GM19395 (cell line): ENCODE measurements around the gene CYP26B1.
"Not testable (repeated sequence)": the region's sequence is repeated elsewhere in the genome, so short reads cannot be mapped to it uniquely, and the experiment has no call there.

ENCODE experiments used
- ATAC-seq: cut with Tn5 transposase; IDR thresholded peaks from one replicate; pipeline ENCODE4 v1.9.1; 2021; ENCODE audit warnings: mild to moderate bottlenecking, moderate library complexity; ENCODE audit not compliant: unreplicated experiment

CYP26B1 gene

DNA sequence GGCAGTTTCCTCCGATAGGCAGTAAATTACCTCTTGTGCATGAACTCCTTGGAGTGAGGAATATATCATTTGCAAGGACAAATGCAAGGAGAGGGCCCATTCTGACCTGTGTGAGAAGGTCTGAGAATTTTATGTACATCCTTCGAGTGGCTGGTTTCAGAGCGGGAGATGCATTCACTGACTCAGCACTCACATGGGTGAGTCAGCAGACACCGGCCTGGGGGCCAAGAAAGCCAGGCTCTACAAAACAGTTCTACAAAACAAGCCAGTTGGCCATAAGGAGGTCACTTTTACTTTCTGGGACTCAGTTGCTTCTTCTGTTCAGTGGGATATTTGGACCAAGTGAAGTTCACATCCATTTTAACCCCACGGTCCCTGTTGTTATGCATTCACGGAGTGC is 35.3 kb downstream of the CYP26B1 start:
- ATAC-seq, result no peak

DNA sequence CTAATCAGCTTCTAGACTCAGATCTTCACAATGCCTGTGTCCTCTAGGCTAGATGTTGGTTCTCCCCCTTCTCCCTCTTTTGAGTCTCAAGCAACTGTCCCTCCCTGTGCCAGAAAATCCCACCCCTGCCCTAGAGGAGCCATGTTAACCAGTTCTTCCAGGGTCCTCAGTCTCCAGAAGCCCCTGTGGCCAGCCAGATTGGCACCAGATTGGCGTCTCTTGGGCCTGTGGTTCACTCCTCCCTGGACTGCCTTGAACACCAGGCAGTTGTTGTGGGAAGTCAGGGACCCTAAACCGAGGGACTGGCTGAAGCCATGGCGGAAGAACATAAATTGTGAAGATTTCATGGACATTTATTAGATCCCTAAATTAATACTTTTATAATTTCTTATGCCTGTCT is 36.6 kb downstream of the CYP26B1 start:
- no peak for ATAC-seq

DNA sequence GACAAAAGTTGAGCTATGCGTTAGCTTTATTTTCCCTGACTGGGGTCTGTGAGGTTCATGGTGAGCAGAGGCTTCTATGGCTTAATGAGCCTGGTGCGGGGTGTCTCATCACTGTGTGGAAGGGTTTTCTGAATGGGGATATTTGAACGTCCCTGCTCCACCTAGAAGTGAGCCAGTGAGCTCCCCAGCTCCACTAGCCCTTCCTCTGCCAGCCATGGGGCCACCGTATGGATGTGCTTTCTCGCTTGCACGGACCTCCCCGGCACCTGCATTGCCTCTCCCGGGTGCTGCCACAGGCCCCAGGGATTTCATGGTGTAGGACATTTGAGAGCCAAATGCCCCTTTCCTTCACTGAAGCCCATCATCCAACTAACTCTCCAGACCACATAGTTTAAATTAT is 37.8 kb downstream of the CYP26B1 start:
- ATAC-seq, result no peak

DNA sequence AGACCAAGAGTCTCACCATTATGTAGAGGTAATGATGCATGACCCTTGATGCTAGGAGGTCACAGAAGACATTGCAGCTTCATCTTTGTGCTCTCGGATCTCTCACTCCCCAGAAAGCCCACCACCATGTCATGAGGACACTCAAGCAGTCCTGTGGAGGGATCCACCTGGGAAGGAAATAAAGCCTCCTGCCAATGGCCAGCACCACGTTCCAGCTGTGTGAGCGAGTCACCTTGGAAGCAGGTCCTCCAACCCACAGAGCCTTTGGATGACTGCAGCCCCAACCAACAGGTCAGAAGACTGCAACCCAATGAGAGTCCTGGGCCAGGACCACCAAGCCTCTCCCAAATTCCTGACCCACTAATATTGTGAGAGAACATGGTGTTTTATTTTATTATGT is 38.4 kb downstream of the CYP26B1 start:
- no peak for ATAC-seq

DNA sequence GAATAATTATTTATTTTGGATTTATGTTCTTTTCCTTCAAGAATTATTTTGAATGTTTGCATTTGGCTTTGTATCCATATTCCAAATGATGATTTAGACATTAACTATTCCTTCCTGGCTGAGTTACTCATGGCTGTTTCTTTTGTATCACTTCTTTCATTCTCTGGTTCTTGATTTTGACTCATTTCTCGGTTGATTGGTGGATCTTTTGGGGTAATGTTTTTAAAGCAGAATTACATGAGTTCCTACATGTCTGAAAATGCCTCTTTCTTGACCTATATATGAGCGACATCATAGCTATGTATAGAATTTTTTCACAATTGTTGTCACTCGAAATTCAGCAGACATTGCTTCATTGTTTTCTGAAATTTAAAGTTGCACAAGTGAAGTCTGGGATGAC is 39.5 kb downstream of the CYP26B1 start:
- ATAC-seq, result no peak

DNA sequence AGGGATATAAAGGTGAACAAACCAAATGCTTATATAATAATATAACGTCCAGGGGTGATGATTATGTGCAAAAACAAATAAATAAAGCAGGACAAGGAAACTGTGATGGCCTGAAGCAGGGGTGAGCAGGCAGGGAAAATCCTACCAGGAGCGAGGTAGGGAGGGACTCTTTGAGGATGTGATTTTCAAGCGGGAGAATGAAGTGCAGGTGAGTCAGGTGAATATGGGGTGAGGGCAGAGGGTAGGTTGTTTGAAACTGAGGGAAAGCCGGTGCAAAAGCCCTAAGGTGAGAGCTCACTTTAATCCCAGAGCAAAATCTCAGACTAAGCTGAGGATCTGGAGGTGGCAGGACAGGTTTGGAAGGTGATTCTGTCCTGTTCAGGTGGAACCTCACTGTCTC is 40.7 kb downstream of the CYP26B1 start:
- ATAC-seq, result no peak

DNA sequence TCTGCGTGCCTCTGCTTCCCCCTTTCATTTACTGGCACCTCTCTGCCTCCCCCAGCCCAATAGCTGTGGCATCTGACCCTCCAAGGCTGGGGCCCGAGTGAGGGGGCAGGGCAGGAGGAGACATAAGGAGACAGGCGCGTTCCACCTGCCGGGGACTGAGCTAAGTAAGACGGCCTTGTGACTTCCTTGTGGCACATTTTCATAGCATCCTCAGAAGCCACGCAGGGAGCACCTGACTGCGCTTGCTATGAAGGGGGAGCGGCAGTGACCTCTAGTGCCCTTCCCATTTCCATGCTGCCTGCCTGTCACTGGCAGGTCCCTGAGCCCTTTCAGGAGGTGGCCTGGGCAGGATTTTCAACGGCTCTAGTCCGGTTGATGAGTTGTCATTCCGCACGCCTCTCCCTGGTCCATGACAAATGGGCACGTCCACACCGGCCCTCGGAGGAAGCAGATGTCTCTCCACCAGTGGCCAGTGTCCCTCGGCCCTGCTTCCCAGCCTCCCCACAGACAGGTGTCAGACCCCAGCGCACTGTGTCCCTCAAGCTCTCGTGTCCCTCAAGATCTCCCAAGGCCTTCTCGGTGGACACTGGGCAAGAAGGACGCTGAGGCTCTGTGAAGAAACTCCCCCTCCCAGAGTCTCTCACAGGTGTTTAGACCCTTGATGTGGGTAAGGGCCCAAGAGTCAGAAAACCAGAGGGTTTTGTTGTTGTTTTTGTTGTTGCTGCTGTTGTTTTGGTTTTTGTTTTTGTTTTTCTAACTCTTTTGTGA is 42.7 kb downstream of the CYP26B1 start:
- ATAC-seq, result no peak

DNA sequence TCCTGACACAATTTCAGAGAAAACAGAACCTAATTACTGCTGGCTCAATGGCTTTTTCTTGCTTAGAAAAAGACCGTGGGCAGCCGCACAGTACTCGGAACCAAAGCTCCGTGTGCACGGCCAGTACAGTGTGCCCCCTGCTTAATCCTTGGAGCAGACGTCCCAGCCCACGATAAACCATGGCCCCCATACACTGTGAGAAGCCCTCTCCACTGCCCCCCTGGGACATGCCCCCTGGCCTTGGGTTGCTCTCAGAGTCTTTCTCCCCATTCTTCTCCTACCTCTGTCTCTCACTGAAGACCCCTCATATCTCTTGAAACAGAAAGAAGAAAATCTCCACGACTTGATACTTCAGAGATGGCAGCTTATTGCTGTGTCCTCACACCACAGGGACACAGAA is 44.0 kb downstream of the CYP26B1 start:
- no peak for ATAC-seq

DNA sequence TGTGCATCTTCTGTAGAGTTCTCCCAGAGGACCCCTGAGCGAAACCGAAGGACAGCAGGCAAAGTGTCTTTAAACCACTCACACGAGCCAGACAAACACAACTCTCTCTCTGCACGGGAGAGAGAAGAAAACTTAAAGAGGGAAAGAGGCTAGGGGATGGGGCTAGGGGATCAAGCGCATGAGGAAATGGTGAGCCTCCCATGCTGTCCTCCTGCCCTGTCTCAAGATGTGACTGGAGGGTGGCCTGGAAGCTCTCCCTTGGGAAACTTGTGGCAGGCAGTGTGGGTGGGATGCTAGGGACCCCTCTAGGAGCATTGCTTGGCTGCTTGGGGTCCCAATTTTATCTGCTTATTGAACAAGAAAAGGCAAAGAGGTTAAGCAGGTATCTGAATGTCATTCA is 44.5 kb downstream of the CYP26B1 start:
- ATAC-seq, result no peak

DNA sequence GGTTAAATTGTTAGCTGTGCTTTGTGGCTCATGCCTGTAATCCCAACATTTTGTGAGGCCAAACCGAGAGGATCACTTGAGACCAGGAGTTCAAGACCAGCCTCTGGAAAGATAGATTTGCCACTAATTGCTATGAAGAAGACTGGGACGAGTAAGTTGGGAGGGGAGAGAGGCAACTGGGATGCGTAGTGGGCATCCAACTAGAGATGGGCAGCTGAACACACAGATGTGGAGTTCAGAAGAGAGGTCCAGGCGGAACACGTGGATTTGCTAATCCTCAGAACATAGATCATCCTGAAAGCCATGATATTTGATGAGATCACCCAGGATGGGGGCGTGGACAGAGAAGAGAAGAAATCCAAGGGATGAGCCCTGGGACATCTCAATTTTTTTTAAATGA is 48.7 kb downstream of the CYP26B1 start:
- ATAC-seq, result no peak

DNA sequence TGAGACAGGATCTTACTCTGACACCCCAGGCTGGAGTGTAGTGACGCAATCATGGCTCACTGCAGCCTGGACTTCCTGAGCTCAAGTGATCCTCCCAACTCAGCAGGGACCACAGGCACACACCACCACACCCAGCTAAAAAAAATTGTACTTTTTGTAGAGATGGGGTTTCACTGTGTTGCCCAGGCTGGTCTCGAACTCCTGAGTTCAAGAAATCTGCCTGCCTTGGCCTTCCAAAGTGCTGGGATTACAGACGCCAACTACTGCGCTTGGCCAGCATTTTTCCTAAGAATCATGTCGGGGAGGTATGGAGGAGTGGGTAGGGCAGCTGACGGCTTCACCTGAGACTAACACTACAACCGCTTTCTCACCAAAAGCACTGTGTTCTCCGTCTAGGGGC is 50.4 kb downstream of the CYP26B1 start:
- no peak for ATAC-seq

DNA sequence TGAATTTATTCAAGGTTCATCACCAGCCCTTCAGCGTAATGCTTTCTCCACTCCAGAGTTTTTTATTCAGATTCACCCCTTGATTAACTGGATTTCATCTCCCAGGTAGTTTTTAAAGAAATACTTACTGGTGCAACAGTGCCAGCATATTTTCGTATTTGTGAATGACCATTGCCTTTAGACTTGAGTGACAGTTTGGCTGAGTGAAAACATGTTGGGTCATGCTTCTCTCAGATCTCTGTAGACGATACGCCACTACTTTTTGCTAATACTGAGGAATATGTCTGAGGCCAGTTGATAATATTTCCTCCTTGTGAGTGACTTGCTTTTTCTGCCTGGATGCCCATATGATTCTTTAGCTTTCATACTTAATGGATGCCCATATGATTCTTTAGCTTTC is 51.5 kb downstream of the CYP26B1 start:
- no peak for ATAC-seq

DNA sequence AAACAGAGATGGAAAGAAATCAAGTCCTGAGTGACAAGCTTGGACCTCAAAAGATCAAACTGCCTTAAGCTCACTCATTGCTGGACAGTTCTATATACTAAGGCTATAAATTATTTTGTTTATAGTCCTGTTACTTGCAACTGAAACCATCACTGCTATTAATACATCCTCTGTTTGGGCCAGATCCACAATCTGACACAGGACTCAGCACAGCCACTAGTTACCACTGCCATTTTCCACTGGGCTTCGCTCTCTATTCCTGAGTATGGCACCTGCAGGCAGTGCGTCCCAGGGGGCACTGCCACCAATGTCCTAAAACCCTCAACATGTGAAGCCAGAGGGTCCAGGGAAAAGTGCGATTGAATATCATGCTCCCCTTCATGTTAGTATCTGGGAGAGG is 52.3 kb downstream of the CYP26B1 start:
- ATAC-seq, result no peak

DNA sequence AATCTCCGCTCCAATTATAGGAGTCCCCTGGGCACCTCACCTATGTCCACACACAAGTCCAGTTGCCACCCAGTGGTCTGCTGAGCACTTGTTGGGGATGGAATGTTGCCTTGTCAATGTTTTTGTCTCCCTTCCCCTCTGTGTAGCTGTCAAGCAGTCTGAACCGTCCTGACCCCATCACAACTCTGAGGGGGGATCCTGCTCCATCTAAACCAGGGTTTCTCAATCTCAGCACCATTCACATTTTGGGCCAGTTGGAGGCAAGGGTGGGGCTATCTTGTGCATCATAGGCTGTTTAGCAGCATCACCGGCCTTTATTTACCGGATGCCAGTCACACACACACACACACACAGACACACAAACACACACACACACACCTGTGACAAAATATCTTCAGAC is 53.0 kb downstream of the CYP26B1 start:
- no peak for ATAC-seq

DNA sequence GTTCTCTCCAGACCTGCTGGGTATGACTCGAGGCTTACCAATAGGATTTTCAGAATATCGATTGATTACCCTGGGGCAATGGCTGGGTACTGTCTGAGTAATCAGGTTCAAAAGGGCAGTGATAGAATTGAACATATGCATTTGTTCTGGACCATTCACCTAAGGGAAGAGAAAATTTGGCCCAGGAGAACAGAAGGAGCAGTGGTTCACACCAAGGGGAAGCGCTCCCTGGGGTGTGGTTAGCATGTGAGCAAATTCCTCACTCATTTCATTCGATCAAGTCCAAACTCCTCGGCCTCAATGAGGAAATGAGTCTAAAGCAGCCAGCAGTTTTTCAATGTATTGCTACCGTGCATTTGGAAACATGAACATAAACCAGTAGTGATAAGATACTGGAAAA is 55.6 kb downstream of the CYP26B1 start:
- ATAC-seq, result no peak

DNA sequence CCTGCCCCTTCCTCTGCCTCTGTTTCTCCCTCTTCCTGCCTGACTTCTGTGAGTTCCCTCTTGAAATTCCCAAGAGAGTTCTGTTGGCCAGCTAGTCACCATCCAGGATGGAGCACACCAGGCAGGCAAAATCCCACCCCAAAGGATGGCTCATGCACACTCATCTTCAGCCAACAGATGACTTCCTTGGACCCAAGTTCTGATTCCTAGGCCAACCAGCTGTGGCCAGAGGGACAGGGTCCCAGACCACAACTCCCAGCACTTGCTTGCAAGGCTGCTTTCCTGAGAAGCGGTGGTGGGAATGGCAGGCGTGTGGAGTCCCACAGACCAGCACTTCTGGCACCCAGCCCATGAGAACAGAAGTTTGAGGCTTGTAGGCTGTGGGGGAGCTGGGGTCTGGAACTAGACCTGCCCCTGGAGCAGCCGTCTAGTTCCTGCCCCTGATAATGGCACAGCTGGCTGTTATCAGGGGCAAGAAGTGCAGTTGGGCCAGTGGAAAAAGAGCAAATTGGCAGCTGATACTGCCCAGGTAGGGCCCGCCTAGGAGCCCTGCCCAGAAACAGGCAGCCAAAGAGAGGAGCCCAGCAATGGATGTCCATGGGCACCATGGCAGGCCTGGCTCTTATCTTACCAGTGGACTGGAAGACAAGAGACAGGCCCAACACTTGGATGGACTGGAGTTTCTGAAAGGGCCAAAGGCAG is 56.7 kb downstream of the CYP26B1 start:
- no peak for ATAC-seq

DNA sequence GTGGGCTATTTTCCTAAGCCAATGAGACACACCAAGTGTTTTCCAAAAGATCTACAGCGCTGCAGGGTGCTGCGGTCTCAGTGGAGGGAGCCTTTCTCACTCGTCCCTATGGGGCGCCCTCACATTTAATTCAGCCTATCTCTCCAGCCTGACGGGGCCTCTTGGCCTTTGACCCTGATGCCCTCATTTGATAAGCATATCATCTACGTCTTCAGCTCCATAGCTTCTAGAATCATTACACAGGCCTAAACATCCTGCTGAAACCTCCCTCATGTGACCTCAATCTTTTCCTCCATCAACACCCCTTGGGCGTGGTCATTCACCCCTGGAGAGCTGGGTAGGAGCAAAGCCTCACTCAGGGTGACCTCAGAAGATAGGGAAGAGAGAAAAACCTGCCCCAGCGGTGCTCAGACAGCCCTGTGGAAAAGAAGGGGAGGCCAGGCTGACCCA is 57.4 kb downstream of the CYP26B1 start:
- no peak for ATAC-seq

DNA sequence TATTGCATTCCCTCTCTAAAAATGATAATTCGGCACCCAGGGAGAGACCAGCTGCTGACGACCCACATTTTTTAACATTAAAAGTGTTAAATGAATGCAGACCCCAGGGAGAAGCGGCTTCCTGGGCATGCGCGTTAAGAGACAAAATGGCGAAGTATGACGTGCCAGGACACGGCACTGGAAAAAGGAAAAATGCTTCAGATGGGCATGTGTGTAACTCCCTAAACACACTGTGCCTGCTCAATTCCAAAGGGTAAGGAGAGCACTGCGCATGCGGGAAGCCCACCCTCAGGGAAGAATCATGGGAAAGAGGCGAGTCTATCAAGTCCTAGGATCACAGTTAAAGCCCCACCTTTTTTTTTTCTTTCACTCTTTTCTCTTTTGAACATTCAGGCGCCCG is 58.1 kb downstream of the CYP26B1 start:
- ATAC-seq, result no peak

DNA sequence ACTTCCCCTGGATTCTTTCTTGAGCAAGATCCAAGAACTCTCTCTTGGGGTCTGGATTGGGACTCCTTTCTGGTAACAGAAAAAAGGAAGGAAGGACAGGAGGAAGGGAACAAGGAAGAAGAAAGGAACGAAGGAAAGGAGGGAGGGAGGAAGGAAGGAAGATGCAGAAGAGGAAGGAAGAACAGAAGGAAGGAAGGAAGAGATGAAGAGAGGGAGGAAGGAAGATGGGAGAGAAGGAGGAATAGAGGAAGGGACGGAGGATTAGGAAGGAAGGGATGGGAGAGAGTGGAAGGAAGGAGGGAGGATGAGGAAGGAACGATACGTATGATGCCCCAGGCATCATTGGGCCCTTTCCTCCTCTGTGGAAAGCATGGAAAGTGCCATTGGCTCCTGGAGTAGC is 58.6 kb downstream of the CYP26B1 start:
- no peak for ATAC-seq

DNA sequence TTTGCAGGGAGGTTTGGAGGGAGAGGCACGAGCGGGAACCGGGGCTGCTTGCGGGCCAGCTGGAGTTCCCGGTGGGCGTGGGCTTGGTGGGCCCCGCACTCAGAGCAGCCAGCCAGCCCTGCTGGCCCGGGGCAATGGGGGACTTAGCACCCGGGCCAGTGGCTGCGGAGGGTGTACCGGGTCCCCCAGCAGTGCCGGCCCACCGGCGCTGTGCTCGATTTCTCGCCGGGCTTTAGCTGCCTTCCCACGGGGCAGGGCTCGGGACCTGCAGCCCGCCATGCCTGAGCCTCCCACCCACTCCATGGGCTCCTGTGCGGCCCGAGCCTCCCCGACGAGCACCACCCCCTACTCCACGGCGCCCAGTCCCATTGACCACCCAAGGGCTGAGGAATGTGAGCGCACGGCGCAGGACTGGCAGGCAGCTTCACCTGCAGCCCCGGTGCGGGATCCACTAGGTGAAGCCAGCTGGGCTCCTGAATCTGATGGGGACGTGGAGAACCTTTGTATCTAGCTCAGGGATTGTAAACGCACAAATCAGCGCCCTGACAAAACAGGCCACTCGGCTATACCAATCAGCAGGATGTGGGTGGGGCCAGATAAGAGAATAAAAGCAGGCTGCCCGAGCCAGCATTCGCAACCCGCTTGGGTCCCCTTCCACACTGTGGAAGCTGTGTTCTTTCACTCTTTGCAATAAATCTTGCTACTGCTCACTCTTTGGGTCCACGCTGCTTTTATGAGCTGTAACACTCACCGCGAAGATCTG is 60.6 kb downstream of the CYP26B1 start:
- not testable (repeated sequence) for ATAC-seq

DNA sequence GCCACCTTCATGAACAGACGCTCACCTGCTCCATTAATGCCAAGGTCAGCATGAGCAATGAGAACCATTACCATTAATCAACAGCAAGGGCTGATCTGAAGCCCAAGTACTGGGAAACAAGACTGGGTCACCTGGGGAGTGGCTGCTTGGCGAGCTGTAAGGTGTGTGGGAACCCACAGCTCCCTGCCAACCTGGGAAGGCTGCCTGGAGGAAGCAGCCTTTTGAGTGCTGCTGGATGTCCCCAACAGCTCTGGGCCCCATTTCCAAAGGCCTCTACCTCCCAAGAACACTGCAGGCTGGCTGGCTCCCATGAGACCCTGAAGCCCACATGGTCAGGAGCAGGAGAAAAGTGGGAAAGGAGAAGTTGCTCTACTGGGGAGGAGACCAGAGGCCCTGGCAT is 62.1 kb downstream of the CYP26B1 start:
- ATAC-seq, result no peak

DNA sequence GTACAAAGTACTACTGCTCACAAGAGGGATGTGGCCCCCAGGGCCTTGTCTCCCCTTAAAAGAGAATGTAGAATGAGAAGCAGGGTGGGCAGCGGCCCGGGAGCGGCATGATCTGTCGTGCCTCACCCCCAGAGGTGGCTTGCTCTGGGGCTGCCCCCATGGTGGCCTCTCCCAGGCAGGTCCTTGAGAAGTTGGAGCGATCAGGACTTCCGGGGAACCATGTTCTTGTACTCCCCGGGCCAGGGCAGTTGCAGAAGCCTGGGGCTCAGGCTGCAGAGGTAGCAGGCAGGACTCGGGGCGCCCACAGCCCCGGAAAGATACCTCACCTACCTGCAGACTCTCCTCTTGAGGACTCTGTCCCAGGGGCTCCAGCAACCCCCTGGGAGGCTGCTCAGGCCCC is 62.6 kb downstream of the CYP26B1 start:
- no peak for ATAC-seq
